Body of pancreas (tissue), 4 donors: ENCODE data around the gene CACNA1C.

Experiments used
- CTCF ChIP-seq, 7 experiments: fragments of 450-650 bp in 4 of 7; fragments of 200-600 bp in 3 of 7; sonication (generic) in 3 of 7; IDR thresholded peaks; one replicate each; pipeline ENCODE4 v1.5.1; 2016 to 2019; ENCODE audit warnings: antibody characterized with exemption in 7 of 7
- POLR2A ChIP-seq, 3 donors: fragments of 450-650 bp; IDR thresholded peaks; one replicate each; pipeline ENCODE4 v1.6.1; 2016; ENCODE audit warnings: antibody characterized with exemption in 3 of 3, mild to moderate bottlenecking in 2 of 3

GRCh38 chr12:2528001-2528400 is 475.2 kb downstream of the CACNA1C start:
- TF ChIP-seq CTCF (IDR thresholded peaks at IDR 0.05) (no peak), POLR2A (IDR thresholded peaks at IDR 0.05) (no peak)
